Body of pancreas (tissue), 4 donors: ENCODE results near the gene CYTH1. TPM values are rescaled to one million over a fixed set of nuclear protein-coding genes. Genes with fewer than 3 reads are reported as not detected.

ENCODE experiments used
- ATAC-seq: fragments of 150-250 bp; one replicate; pipeline ENCODE4 v1.9.1; 2016
- DNase-seq, 4 donors: peaks; one replicate each; pipeline ENCODE4 v3.0.0-alpha.2; 2019
- H3K27ac ChIP-seq, 4 donors: fragments of 200-600 bp; sonication (generic); 1 replicate in 3 of 4; 2 replicates in 1 of 4; pipeline versions ENCODE4 v1.5.1 to v1.6.1; 2016 to 2019; ENCODE audit warnings: mild to moderate bottlenecking in 1 of 4, mixed read lengths in 1 of 4, moderate library complexity in 1 of 4
- H3K27me3 ChIP-seq, 2 donors: fragments of 200-600 bp; sonication (generic); one replicate each; pipeline ENCODE4 v1.6.0; 2016; ENCODE audit warnings: mild to moderate bottlenecking in 1 of 2
- H3K36me3 ChIP-seq, 2 donors: fragments of 200-600 bp; sonication (generic); replicated peaks in 1 of 2; 2 replicates each; pipeline ENCODE4 v1.5.1; 2016; ENCODE audit warnings: low read depth in 2 of 2; ENCODE audit not compliant: insufficient read depth in 1 of 2
- H3K4me1 ChIP-seq: fragments of 200-600 bp; sonication (generic); one replicate; pipeline ENCODE4 v1.6.0; 2016
- H3K4me3 ChIP-seq, 2 donors: fragments of 200-600 bp; sonication (generic); 1 replicate in 1 of 2; 2 replicates in 1 of 2; pipeline ENCODE4 v1.5.1; 2016 to 2019
- H3K9me3 ChIP-seq, 3 donors: fragments of 200-600 bp; sonication (generic); 1 replicate in 2 of 3; 2 replicates in 1 of 3; pipeline ENCODE4 v1.5.1; 2016
- POLR2A ChIP-seq, 3 donors: fragments of 450-650 bp; IDR thresholded peaks; one replicate each; pipeline ENCODE4 v1.6.1; 2016; ENCODE audit warnings: antibody characterized with exemption in 3 of 3, mild to moderate bottlenecking in 2 of 3
- WGBS, 2 donors: methylation state at CpG; one replicate each; pipeline ENCODE4 v1.1.5; 2017; 5-methylcytosine and 5-hydroxymethylcytosine counted together
- intact Hi-C: fragments of 100-400 bp; cut with DNase I; formaldehyde crosslinking; loops from one replicate; pipeline ENCODE4 v1.15.1; 2023
- total RNA-seq, 2 donors: library from RNA; depleted of rRNA; stranded (reverse); fragments of >200 nt; gene quantifications; one replicate each; pipeline ENCODE4 v1.1.0, GENCODE V29; 2016
- TF ChIP-seq, protein P1 (sequence below), 7 experiments: fragments of 450-650 bp in 4 of 7; fragments of 200-600 bp in 3 of 7; sonication (generic) in 3 of 7; IDR thresholded peaks; one replicate each; pipeline ENCODE4 v1.5.1; 2016 to 2019; ENCODE audit warnings: antibody characterized with exemption in 7 of 7

The CYTH1 gene
- total RNA-seq, 2 donors from 2014 or later, result 32.2 to 60.6 TPM

DNA sequence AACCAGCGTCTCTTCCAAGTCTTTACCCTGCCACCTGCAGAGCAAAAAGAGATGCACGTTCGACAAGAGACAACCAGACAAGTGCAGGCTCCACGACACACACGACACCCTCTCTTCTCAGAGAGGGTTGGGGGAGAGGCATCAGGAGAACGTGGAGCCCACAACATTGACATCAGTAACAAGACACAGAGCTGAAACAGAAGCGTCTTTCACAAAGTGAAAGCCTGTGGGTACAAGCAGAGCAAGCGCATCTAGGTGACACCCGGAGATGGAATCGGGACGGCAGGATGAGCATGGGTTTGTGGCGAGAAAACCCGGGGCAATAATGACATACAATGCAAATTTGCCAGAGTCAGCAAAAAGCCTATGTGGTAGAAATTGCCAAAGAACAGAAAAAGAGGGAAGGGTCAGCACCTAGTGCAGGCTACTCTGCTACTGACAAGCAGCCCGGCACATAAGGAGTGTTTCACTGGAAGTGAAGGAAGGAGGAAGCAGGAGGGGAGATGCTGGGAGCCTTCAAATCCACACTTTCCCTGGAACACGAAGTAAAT is 89.5 kb downstream of the CYTH1 start:
- intact Hi-C loops, result loop anchor here (10.0 kb wide), 1 partner anchor 198 kb away; no protein-coding TSS in a partner anchor
- Histone ChIP-seq H3K36me3 (peaks cover 0 to 14% of the 10 kb centered on the region in 2 donors), H3K4me3 (no peak overlapping the region), H3K9me3 (no peaks in the 10 kb centered on the region), H3K4me1 (no peaks in the 10 kb centered on the region), H3K27me3 (no peaks in the 10 kb centered on the region), H3K27ac (no peak overlapping the region)
- WGBS, 2 donors, result 86 to 90% methylated on average over 15 of the region's 15 CpGs
- TF ChIP-seq, protein P1, sequence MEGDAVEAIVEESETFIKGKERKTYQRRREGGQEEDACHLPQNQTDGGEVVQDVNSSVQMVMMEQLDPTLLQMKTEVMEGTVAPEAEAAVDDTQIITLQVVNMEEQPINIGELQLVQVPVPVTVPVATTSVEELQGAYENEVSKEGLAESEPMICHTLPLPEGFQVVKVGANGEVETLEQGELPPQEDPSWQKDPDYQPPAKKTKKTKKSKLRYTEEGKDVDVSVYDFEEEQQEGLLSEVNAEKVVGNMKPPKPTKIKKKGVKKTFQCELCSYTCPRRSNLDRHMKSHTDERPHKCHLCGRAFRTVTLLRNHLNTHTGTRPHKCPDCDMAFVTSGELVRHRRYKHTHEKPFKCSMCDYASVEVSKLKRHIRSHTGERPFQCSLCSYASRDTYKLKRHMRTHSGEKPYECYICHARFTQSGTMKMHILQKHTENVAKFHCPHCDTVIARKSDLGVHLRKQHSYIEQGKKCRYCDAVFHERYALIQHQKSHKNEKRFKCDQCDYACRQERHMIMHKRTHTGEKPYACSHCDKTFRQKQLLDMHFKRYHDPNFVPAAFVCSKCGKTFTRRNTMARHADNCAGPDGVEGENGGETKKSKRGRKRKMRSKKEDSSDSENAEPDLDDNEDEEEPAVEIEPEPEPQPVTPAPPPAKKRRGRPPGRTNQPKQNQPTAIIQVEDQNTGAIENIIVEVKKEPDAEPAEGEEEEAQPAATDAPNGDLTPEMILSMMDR (IDR thresholded peaks at IDR 0.05), result no peak
- TF ChIP-seq POLR2A (IDR thresholded peaks at IDR 0.05), result no peak
- DNase-seq (no peak), ATAC-seq (no peak)

DNA sequence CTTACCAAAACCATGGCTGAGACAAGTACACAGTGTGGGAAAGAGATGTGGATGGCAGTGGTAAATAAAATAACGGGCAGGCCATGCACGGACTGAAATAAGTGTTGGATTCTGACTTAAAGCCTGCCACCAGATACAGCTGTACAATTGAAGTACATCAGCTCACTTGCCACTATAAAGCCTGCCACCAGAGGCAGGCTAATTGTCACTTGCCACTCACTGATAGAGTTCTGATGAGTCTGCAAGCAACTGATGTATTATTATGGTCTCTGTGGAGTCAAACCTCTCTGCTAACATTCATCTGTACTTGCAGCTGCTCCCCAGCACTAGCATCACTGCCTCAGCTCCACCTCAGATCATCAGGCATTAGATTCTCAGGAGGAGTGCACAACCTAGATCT is 93.0 kb downstream of the CYTH1 start:
- Histone ChIP-seq H3K4me1 (no peaks in the 10 kb centered on the region), H3K27ac (no peak overlapping the region), H3K4me3 (no peak overlapping the region), H3K36me3 (peaks cover 0 to 13% of the 10 kb centered on the region in 2 donors), H3K27me3 (no peaks in the 10 kb centered on the region), H3K9me3 (no peaks in the 10 kb centered on the region)
- 96 to 100% methylated on average over 2 of the region's 2 CpGs for whole genome bisulfite sequencing, 2 donors
- no peak for TF ChIP-seq POLR2A (IDR thresholded peaks at IDR 0.05)
- TF ChIP-seq, protein P1 (IDR thresholded peaks at IDR 0.05), result no peak
- no peak for ATAC-seq
- DNase-seq, result no peak
- intact Hi-C loops, result no loop called here

DNA sequence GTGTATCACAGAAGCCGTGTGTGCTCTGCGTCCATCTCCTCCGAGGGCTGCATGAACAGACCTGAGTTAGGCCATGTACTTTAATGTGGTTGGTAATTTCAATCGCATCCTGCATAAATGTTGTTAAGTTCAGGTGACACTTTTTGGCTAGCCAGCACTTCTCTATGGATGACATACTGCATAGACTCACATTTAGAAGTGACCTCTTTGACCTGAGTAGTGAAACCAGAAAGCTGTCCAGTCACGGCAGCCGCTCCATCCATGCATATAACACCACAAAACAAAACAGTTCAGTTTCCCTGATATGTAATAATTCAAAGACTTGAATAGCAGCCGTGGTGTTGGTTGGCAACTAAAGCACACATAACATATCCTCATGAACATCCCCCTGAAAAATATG is 94.1 kb downstream of the CYTH1 start:
- no peak for TF ChIP-seq POLR2A (IDR thresholded peaks at IDR 0.05)
- TF ChIP-seq, protein P1 (IDR thresholded peaks at IDR 0.05), result no peak
- 91 to 93% methylated on average over 7 of the region's 7 CpGs for WGBS, 2 donors
- intact Hi-C loops, result no loop called here

DNA sequence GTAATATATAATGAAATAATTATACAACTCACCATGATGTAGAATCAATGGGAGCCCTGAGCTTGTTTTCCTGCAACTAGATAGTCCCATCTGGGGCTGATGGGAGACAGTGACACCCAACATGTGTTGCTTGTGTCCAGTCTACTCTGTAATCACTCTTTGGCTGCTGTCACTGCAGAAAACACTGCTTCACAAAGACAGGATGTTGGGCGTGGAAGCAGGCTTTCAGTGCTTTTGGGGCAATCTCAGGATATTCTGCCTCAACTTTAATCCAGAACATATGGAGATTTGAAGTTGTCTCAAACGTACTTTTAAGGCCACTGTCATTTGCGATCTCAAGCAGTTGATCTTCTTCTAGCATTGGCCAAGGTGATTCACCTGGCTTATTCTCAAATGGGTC is 94.9 kb downstream of the CYTH1 start:
- DNase-seq (no peak), ATAC-seq (no peak)
- no peaks in the 10 kb centered on the region for H3K9me3 ChIP-seq
- no peaks in the 10 kb centered on the region for H3K4me1 ChIP-seq
- no peak overlapping the region for H3K27ac ChIP-seq
- TF ChIP-seq, protein P1 (IDR thresholded peaks at IDR 0.05), result no peak
- no peak for TF ChIP-seq POLR2A (IDR thresholded peaks at IDR 0.05)
- H3K27me3 ChIP-seq, result no peaks in the 10 kb centered on the region
- intact Hi-C loops, result no loop called here
- WGBS, 2 donors, result 92 to 95% methylated on average over 3 of the region's 3 CpGs
- peaks cover 0 to 14% of the 10 kb centered on the region in 2 donors for H3K36me3 ChIP-seq
- H3K4me3 ChIP-seq, result no peak overlapping the region

More for the DNA sequence above, 94.1 kb downstream of the CYTH1 start:
- Histone ChIP-seq H3K27me3 (no peaks in the 10 kb centered on the region), H3K4me1 (no peaks in the 10 kb centered on the region), H3K9me3 (no peaks in the 10 kb centered on the region), H3K27ac (no peak overlapping the region), H3K36me3 (peaks cover 0 to 14% of the 10 kb centered on the region in 2 donors), H3K4me3 (no peak overlapping the region)
- ATAC-seq (no peak), DNase-seq (no peak)

DNA sequence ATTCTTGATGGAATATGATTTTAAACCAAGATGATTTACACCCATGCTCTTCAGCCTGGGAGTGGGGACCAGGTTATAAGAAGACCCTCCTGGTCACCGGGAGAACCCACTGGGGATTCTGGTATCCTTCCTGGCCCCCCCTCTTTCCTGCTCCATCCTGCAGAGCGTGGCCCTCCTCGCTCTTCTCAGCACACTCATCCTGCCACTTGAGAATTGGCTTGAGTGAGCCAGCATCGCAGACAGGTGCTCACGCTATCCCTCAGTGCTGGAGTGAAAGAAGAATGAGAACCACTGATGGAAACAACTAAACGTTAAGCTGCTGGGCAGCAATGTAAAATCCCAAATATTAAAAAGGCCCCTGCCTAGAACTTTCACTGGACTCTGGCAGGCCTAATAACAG is 98.0 kb downstream of the CYTH1 start:
- Histone ChIP-seq H3K27ac (no peak overlapping the region), H3K9me3 (no peaks in the 10 kb centered on the region), H3K4me3 (no peak overlapping the region), H3K36me3 (peaks cover 9 to 25% of the 10 kb centered on the region in 2 donors), H3K27me3 (no peaks in the 10 kb centered on the region), H3K4me1 (no peaks in the 10 kb centered on the region)
- 92 to 93% methylated on average over 6 of the region's 6 CpGs for WGBS, 2 donors
- ATAC-seq, result no peak
- no peak for DNase-seq
- intact Hi-C loops, result no loop called here
- TF ChIP-seq, protein P1 (IDR thresholded peaks at IDR 0.05), result no peak
- no peak for TF ChIP-seq POLR2A (IDR thresholded peaks at IDR 0.05)
